Measurements from ENCODE around the gene TSSK6. TPM values are rescaled to one million over a fixed set of nuclear protein-coding genes. Genes with fewer than 3 reads are reported as not detected.

The TSSK6 gene
- total and polyA plus RNA-seq, 8 donors, result 0.69 to 2.5 (median 1.5) TPM

- H3K36me3 ChIP-seq, result peaks cover 0 to 8% (median 0%) of the 10 kb centered on the region in 3 donors
- no peaks in the 10 kb centered on the region for H3K4me1 ChIP-seq
- TF ChIP-seq, protein P1, sequence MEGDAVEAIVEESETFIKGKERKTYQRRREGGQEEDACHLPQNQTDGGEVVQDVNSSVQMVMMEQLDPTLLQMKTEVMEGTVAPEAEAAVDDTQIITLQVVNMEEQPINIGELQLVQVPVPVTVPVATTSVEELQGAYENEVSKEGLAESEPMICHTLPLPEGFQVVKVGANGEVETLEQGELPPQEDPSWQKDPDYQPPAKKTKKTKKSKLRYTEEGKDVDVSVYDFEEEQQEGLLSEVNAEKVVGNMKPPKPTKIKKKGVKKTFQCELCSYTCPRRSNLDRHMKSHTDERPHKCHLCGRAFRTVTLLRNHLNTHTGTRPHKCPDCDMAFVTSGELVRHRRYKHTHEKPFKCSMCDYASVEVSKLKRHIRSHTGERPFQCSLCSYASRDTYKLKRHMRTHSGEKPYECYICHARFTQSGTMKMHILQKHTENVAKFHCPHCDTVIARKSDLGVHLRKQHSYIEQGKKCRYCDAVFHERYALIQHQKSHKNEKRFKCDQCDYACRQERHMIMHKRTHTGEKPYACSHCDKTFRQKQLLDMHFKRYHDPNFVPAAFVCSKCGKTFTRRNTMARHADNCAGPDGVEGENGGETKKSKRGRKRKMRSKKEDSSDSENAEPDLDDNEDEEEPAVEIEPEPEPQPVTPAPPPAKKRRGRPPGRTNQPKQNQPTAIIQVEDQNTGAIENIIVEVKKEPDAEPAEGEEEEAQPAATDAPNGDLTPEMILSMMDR (IDR thresholded peaks at IDR 0.05), result no peak
- DNase-seq (no peak), FAIRE-seq (no peak), ATAC-seq (no peak)
- H3K9me3 ChIP-seq, result no peaks in the 10 kb centered on the region
- H3K27ac ChIP-seq, result no peak overlapping the region
- intact Hi-C loops (cut with DNase I), result loop anchor here in 2 of 3 donors (5.0 to 10.0 kb wide), 3 partner anchors 112 to 425 kb away; partner anchors contain the start of gene GMIP (in 1 of the 2)
- no peaks in the 10 kb centered on the region for H3K27me3 ChIP-seq
- no peak overlapping the region for H3K4me3 ChIP-seq
- 60 to 75% methylated on average over 11 of the region's 11 CpGs for WGBS, 2 donors
Measured at GRCh38 chr19:19529783-19530422, 14.6 kb upstream of the TSSK6 start.

- 73 to 79% methylated on average over 44 to 50 of the region's 50 CpGs for WGBS, 2 donors
- no peaks in the 10 kb centered on the region for H3K4me1 ChIP-seq
- no peak for DNase-seq
- intact Hi-C loops (cut with DNase I), result no loop called here
- no peaks in the 10 kb centered on the region for H3K27me3 ChIP-seq
- no peaks in the 10 kb centered on the region for H3K9me3 ChIP-seq
- FAIRE-seq, result no peak
- no peak within 1 kb of the TSS for H3K27ac ChIP-seq
- peak in 1 of 4 donors; percentile 9 for ATAC-seq
- TF ChIP-seq, protein P1 (IDR thresholded peaks at IDR 0.05), result no peak
- peaks cover 0 to 8% (median 0%) of the 10 kb centered on the region in 3 donors for H3K36me3 ChIP-seq
- no peak within 1 kb of the TSS for H3K4me3 ChIP-seq
Measured at GRCh38 chr19:19528721-19529490, 13.6 kb upstream of the TSSK6 start, which contains the start of gene YJEFN3. TSS of gene YJEFN3 (plus strand) at chr19:19528911. CDS start at chr19:19528933, 22 bp downstream.

- Histone ChIP-seq H3K9me3 (no peaks in the 10 kb centered on the region), H3K27ac (no peak overlapping the region), H3K36me3 (peaks cover 0 to 8% (median 0%) of the 10 kb centered on the region in 3 donors), H3K4me1 (no peaks in the 10 kb centered on the region), H3K4me3 (no peak overlapping the region), H3K27me3 (no peaks in the 10 kb centered on the region)
- FAIRE-seq (no peak), ATAC-seq (no peak), DNase-seq (no peak)
- TF ChIP-seq, protein P1 (IDR thresholded peaks at IDR 0.05), result no peak
- 92 to 94% methylated on average over 26 to 27 of the region's 27 CpGs for WGBS, 2 donors
- intact Hi-C loops (cut with DNase I), result no loop called here
Measured at GRCh38 chr19:19527674-19528625, 12.6 kb upstream of the TSSK6 start.

DNA sequence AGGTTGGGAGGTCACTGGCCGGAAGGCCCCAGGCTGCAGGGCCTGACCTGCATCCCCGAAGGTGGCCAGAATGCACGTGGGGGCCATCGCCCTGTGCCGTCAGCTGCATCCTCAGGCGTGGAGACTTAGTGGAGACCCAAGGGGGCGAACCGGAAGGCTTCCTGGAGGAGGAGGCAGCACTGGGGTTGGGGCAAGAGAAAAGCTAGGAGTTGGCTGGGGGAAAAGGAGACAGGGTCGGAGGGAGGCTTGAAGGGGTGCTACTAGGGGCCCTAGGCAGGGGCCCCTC is 12.0 kb upstream of the TSSK6 start:
- no peaks in the 10 kb centered on the region for H3K27me3 ChIP-seq
- no peaks in the 10 kb centered on the region for H3K9me3 ChIP-seq
- TF ChIP-seq, protein P1 (IDR thresholded peaks at IDR 0.05), result no peak
- intact Hi-C loops (cut with DNase I), result no loop called here
- FAIRE-seq (no peak), DNase-seq (no peak), ATAC-seq (no peak)
- WGBS, 2 donors, result 97 to 98% methylated on average over 9 of the region's 9 CpGs
- H3K4me1 ChIP-seq, result no peaks in the 10 kb centered on the region
- H3K4me3 ChIP-seq, result no peak overlapping the region
- no peak overlapping the region for H3K27ac ChIP-seq
- H3K36me3 ChIP-seq, result peaks cover 0 to 8% (median 0%) of the 10 kb centered on the region in 3 donors

All from pancreas (tissue), 10 donors.